Tibial nerve (tissue), 4 donors: ENCODE results near the gene GRM7.

ENCODE experiments used
- CTCF ChIP-seq, 5 experiments: fragments of 200-600 bp in 3 of 5; fragments of 450-650 bp in 2 of 5; sonication (generic) in 3 of 5; IDR thresholded peaks; one replicate each; pipeline ENCODE4 v1.5.1; 2016 to 2019; ENCODE audit warnings: antibody characterized with exemption in 5 of 5, mild to moderate bottlenecking in 3 of 5, moderate library complexity in 2 of 5
- EP300 ChIP-seq, 2 donors: sonication (generic); formaldehyde crosslinking; IDR thresholded peaks; one replicate each; pipeline ENCODE4 v1.6.1; 2017; ENCODE audit warnings: antibody characterized with exemption in 2 of 2, mild to moderate bottlenecking in 1 of 2
- POLR2A ChIP-seq, 2 donors: fragments of 450-650 bp; IDR thresholded peaks; one replicate each; pipeline ENCODE4 v1.6.1; 2017; ENCODE audit warnings: antibody characterized with exemption in 2 of 2, mild to moderate bottlenecking in 2 of 2, moderate library complexity in 2 of 2

- TF ChIP-seq EP300 (IDR thresholded peaks at IDR 0.05) (no peak), CTCF (IDR thresholded peaks at IDR 0.05) (no peak), POLR2A (IDR thresholded peaks at IDR 0.05) (no peak)
Observed at GRCh38 chr3:7062714-7063113, 201.8 kb downstream of the GRM7 start.
